ENCODE results near the gene CCM2.

- TF ChIP-seq CTCF (IDR thresholded peaks at IDR 0.05) (no peak), POLR2A (IDR thresholded peaks at IDR 0.05) (no peak), EP300 (IDR thresholded peaks at IDR 0.05) (no peak), POLR2AphosphoS5 (IDR thresholded peaks at IDR 0.05) (no peak)
Observed at GRCh38 chr7:44983742-44984477, 16.1 kb upstream of the CCM2 start.
